ENCODE data around the gene LAYN.

The LAYN gene

DNA sequence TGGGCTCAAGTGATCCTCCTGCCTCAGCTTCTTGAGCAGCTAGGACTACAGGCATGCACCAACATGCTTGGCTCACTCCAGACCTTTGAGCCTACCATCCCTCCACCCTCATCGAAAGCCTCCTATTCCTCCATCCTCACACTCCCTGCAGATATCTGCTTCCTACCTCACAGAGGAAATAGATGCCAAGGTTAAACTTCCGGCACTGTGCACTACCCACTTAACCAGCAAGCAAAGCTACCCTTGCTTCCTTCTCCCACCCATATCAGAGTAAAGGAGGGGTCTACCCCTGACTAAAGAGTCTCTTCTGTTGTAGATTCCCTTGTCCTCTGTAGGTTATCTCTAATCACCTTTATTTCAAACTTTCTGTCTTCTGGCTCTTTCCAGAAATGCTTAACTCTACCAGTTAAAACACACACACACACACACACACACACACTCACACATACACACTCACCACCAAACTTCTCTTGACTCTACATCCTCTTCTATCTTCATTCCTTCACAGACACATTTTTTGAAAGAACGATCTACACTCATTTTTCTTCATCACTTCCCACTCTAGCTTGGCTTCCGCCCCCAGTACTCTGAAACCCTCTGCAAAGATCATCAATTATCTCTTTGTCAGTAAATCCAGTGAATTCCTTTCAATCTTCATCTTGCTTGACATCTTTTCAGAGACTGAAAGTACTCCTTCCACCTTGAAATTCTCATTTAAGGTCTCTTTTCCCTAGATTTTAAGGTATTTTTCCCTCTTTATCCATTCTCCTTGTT is 50.9 kb downstream of the LAYN start:
- in situ Hi-C loops (cut with MboI; ENCODE audit: low sequenced_read_pairs, unreplicated experiment): no loop called here
- DNase-seq (ENCODE audit: low spot score): no peak
- TF ChIP-seq, protein P1, sequence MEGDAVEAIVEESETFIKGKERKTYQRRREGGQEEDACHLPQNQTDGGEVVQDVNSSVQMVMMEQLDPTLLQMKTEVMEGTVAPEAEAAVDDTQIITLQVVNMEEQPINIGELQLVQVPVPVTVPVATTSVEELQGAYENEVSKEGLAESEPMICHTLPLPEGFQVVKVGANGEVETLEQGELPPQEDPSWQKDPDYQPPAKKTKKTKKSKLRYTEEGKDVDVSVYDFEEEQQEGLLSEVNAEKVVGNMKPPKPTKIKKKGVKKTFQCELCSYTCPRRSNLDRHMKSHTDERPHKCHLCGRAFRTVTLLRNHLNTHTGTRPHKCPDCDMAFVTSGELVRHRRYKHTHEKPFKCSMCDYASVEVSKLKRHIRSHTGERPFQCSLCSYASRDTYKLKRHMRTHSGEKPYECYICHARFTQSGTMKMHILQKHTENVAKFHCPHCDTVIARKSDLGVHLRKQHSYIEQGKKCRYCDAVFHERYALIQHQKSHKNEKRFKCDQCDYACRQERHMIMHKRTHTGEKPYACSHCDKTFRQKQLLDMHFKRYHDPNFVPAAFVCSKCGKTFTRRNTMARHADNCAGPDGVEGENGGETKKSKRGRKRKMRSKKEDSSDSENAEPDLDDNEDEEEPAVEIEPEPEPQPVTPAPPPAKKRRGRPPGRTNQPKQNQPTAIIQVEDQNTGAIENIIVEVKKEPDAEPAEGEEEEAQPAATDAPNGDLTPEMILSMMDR (IDR thresholded peaks at IDR 0.05; ENCODE audit: borderline replicate concordance, control extremely low read depth, extremely low read depth, insufficient read depth, missing control alignments): no peak

DNA sequence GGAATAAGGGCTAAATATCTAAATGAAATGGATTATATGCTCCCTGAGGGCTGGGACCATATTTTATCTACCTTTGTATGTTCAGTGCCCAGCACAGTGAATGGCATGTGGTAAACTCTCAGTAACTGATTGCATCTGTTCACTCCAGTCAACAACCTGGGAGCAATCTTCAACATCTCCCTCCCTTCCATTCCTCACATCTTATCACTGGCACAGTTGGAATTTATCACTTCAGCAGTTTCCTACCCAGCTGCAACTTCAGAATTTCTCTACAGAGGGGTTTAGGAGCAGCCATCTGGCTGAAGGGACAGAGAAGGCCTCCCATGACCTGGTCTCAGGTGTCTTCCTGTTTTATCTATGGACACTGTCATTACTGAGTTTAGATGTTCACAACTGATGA is 52.0 kb downstream of the LAYN start:
- TF ChIP-seq, protein P1 (IDR thresholded peaks at IDR 0.05; ENCODE audit: borderline replicate concordance, control extremely low read depth, extremely low read depth, insufficient read depth, missing control alignments): no peak
- in situ Hi-C loops (cut with MboI; ENCODE audit: low sequenced_read_pairs, unreplicated experiment): no loop called here
- no peak for DNase-seq (ENCODE audit: low spot score)

DNA sequence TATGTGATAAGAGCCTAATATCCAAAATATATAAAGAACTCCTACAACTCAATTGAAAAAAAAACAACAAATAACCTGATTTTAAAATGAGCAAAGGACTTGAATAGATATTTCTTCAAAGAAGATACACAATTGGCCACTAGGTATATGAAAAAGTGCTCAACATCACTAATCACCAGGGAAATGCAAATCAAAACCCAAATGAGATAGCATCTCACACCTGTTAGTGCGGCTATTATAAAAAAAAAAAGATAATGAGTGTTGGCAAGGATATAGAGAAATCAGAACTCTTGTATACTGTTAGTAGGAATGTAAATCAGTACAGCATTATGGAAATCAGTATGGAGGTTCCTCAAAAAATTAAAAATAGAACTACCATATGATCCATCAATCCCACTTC is 55.8 kb downstream of the LAYN start:
- in situ Hi-C loops (cut with MboI; ENCODE audit: low sequenced_read_pairs, unreplicated experiment): loop anchor here (5.0 kb wide), 1 partner anchor 191 kb away; no protein-coding TSS in a partner anchor
- TF ChIP-seq, protein P1 (IDR thresholded peaks at IDR 0.05; ENCODE audit: borderline replicate concordance, control extremely low read depth, extremely low read depth, insufficient read depth, missing control alignments): no peak
- no peak for DNase-seq (ENCODE audit: low spot score)

DNA sequence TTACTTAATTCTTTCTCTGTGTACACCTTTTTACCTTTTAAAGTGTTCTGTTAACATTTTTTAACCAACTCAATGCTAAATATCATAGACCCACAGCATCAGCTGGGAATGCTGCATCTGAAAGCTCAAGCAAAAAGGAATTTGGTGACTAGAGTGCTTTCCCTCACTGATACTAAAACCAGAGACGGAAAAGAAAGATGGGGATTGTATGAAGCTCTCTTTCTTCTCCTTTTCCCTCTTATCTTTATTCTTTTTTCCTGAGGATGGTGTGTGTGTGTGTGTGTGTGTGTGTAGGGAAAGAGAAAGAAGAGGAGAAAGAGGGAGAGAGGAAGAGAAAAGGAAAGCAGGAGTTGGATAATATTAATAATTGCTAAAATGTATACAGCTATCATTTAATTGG is 57.6 kb downstream of the LAYN start:
- no peak for DNase-seq (ENCODE audit: low spot score)
- in situ Hi-C loops (cut with MboI; ENCODE audit: low sequenced_read_pairs, unreplicated experiment): loop anchor here (5.0 kb wide), 1 partner anchor 189 kb away; no protein-coding TSS in a partner anchor
- TF ChIP-seq, protein P1 (IDR thresholded peaks at IDR 0.05; ENCODE audit: borderline replicate concordance, control extremely low read depth, extremely low read depth, insufficient read depth, missing control alignments): no peak

DNA sequence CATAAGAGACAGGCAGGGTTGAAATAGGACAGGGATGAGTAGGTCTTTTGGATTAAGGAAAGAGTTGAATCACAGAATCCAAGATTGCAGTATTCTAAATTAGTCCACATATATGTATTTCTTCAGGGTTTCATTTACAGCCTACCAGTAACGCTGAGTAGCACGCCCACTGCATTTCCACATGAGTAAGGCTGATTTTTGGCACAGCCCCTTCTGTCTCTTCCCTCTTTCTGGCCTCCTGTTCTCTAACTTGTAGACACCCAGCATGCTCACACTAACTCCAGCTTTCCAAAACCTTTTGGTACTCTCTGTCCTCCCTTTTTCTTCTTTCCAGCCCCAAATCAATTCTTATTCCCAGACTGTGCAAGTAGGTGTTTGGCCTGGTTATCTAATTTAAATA is 58.0 kb downstream of the LAYN start:
- DNase-seq (ENCODE audit: low spot score): no peak
- in situ Hi-C loops (cut with MboI; ENCODE audit: low sequenced_read_pairs, unreplicated experiment): loop anchor here (5.0 kb wide), 1 partner anchor 189 kb away; no protein-coding TSS in a partner anchor
- TF ChIP-seq, protein P1 (IDR thresholded peaks at IDR 0.05; ENCODE audit: borderline replicate concordance, control extremely low read depth, extremely low read depth, insufficient read depth, missing control alignments): no peak

DNA sequence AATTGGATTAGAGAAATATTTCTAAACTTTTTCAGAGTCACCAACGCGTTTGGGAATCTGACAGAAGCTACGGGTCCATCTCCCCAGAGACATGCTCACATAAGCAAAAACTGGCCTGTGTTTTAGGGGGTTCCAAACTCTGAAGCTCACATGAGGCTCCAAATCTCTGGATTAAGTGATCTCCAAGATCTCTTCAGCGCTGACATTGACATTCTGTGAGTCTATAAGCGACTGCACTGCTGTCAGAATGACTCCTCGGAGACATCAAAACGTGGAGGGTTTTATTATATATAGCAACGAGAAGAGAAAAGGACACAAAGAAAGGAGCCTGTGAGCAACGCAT is 61.1 kb downstream of the LAYN start:
- TF ChIP-seq, protein P1 (IDR thresholded peaks at IDR 0.05; ENCODE audit: borderline replicate concordance, control extremely low read depth, extremely low read depth, insufficient read depth, missing control alignments): no peak
- DNase-seq (ENCODE audit: low spot score): no peak
- in situ Hi-C loops (cut with MboI; ENCODE audit: low sequenced_read_pairs, unreplicated experiment): loop anchor here (10.0 kb wide), 1 partner anchor 163 kb away; the partner anchor contains the start of gene PPP2R1B
